Prostate gland (tissue), 2 donors: ENCODE results near the gene SLC17A1. TPM values are rescaled to one million over a fixed set of nuclear protein-coding genes. Genes with fewer than 3 reads are reported as not detected.

Experiments
- DNase-seq: peaks from one replicate; pipeline ENCODE4 v3.0.0-alpha.2; 2019; ENCODE audit warnings: low spot score
- H3K27ac ChIP-seq, 2 donors: fragments of 200-600 bp; sonication (generic); 2 replicates each; pipeline ENCODE4 v1.5.1; 2017 to 2019
- H3K27me3 ChIP-seq: fragments of 200-600 bp; sonication (generic); replicated peaks from 2 replicates; pipeline ENCODE4 v1.5.1; 2019; ENCODE audit not compliant: insufficient read depth
- H3K36me3 ChIP-seq, 2 donors: fragments of 200-600 bp; sonication (generic); 1 replicate in 1 of 2; 2 replicates in 1 of 2; pipeline versions ENCODE4 v1.5.1 to v1.8.1; 2017 to 2019
- H3K4me1 ChIP-seq: fragments of 200-600 bp; sonication (generic); replicated peaks from 2 replicates; pipeline ENCODE4 v1.5.1; 2019
- H3K4me3 ChIP-seq, 2 donors: fragments of 200-600 bp; sonication (generic); 2 replicates each; pipeline ENCODE4 v1.5.1; 2017 to 2019
- H3K9me3 ChIP-seq: fragments of 200-600 bp; sonication (generic); 2 replicates; pipeline ENCODE4 v1.5.1; 2017
- POLR2A ChIP-seq: fragments of 450-650 bp; IDR thresholded peaks from one replicate; pipeline ENCODE4 v1.6.1; 2016; ENCODE audit warnings: antibody characterized with exemption, mild to moderate bottlenecking
- POLR2AphosphoS5 ChIP-seq: sonication (generic); formaldehyde crosslinking; IDR thresholded peaks from one replicate; pipeline ENCODE4 v1.6.1; 2017; ENCODE audit warnings: antibody characterized with exemption
- WGBS: methylation state at CpG from one replicate; pipeline ENCODE4 v1.1.5; 2018; 5-methylcytosine and 5-hydroxymethylcytosine counted together
- intact Hi-C: fragments of 100-400 bp; cut with DNase I; formaldehyde crosslinking; loops from one replicate; pipeline ENCODE4 v1.14.2; 2022
- total RNA-seq, 2 donors: library from RNA; depleted of rRNA; stranded (reverse); fragments of >200 nt; gene quantifications; one replicate each; pipeline ENCODE4 v1.1.0, GENCODE V29; 2016
- TF ChIP-seq, protein P1 (sequence below), 4 experiments: fragments of 200-600 bp in 2 of 4; fragments of 450-650 bp in 2 of 4; sonication (generic) in 2 of 4; IDR thresholded peaks; 1 replicate in 3 of 4; 2 replicates in 1 of 4; pipeline ENCODE4 v1.5.1; 2016 to 2019; ENCODE audit warnings: antibody characterized with exemption in 4 of 4, mild to moderate bottlenecking in 2 of 4, moderate library complexity in 2 of 4

SLC17A1 gene
- total RNA-seq, 2 donors from 2014 or later = 0.51 TPM; not detected in 1

DNA sequence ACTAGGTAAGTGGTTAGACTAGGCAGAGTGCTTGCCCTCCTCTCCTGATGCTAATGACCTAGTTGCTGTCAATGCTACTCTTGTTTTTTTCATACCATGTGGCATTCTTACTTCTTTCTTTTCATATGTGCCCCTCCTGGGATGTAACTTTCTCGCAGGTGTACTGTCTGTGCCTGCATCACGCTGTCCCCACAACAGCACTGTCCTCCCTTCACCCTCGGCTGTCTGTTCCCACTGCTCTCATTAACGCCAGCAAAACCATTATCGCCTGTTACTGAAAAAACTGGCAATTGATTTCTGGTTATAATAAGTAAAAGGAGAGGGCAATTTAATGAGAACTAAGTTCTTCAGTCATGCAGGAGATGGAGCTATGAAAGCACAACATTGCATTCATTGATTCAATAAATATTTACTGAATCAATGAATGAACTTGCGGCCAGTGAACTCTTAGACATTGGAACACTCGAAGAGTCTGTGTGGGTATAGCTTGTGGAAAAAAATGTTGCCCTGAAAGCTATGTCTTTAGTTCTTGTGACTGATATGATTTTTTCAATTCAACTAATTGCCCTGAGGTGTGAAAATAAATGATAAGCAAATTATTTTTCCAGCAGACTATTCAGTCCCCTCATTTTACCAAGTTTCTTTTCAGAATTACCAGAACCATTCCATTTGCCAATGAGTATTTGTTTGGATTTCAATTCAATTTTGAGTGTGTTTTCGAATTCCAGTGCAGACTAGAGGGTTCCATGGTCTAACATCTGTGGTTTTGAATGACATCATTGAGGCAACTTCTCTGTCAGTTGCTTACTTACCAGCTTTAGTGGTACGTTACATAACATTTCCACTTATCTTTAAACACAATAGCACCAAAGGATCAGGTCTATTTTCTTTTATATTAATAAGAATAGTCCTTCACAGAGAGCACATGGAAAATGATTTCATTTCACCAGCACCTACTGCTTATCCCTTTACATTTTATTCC, 75.2 kb downstream of the SLC17A1 start:
- H3K27me3 ChIP-seq = no peaks in the 10 kb centered on the region
- no peak overlapping the region for H3K27ac ChIP-seq
- TF ChIP-seq POLR2AphosphoS5 (no peak), POLR2A (no peak)
- TF ChIP-seq, protein P1, sequence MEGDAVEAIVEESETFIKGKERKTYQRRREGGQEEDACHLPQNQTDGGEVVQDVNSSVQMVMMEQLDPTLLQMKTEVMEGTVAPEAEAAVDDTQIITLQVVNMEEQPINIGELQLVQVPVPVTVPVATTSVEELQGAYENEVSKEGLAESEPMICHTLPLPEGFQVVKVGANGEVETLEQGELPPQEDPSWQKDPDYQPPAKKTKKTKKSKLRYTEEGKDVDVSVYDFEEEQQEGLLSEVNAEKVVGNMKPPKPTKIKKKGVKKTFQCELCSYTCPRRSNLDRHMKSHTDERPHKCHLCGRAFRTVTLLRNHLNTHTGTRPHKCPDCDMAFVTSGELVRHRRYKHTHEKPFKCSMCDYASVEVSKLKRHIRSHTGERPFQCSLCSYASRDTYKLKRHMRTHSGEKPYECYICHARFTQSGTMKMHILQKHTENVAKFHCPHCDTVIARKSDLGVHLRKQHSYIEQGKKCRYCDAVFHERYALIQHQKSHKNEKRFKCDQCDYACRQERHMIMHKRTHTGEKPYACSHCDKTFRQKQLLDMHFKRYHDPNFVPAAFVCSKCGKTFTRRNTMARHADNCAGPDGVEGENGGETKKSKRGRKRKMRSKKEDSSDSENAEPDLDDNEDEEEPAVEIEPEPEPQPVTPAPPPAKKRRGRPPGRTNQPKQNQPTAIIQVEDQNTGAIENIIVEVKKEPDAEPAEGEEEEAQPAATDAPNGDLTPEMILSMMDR (IDR thresholded peaks at IDR 0.05) = no peak
- no peak overlapping the region for H3K4me3 ChIP-seq
- H3K4me1 ChIP-seq = no peaks in the 10 kb centered on the region
- H3K36me3 ChIP-seq = no peaks in the 10 kb centered on the region
- 93% methylated on average over 9 of the region's 9 CpGs for WGBS
- no peaks in the 10 kb centered on the region for H3K9me3 ChIP-seq
- no peak for DNase-seq
- intact Hi-C loops = no loop called here

DNA sequence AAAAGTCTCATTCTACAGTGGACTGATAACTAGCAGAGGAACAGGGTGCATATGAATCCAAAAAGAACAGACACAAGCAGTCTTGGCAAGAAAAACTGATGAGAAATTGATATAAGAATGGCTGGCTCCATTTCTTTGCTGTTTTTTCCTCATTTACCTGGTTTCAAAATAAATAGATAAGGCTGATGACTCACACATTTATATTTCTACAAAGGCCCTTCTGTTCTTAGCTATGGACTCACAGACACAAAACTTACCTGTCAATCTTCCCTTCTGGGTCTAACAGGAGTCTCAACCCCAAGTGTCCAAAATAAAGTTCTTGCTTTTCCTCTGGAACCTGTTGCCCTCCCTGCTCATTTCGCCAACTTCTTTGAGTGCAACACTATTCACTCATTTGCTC, 76.4 kb downstream of the SLC17A1 start:
- H3K9me3 ChIP-seq = no peaks in the 10 kb centered on the region
- intact Hi-C loops = no loop called here
- WGBS = 97% methylated on average over 1 of the region's 1 CpG
- no peaks in the 10 kb centered on the region for H3K27me3 ChIP-seq
- H3K27ac ChIP-seq = no peak overlapping the region
- H3K36me3 ChIP-seq = no peaks in the 10 kb centered on the region
- no peaks in the 10 kb centered on the region for H3K4me1 ChIP-seq
- no peak overlapping the region for H3K4me3 ChIP-seq
- DNase-seq = no peak
- TF ChIP-seq POLR2AphosphoS5 (no peak), POLR2A (no peak)
- TF ChIP-seq, protein P1 (IDR thresholded peaks at IDR 0.05) = no peak

DNA sequence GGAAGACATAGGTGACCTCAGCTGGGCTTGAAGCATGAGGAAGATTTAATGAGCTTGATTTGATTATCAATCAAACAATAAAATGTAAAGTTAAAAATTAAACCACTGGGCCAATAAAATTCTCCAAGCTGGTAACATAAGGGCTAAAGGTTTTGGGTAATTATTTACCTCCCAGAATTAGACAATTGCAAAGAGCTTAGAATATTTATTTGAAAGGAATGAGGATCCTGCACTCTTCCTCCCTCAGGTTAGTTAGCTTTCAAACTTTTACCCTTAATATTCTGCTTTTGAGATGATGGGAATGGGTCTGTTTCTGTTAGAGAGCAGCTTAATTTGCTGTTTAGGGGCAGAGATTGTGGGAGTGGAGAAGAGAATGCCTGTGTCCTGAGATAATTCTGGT, 77.3 kb downstream of the SLC17A1 start, which contains the start of gene SLC17A4:
Gene SLC17A4, plus strand, starts transcription at position 208 of the 400 bp plus-strand sequence. CDS start 7,221 bp downstream, outside the sequence.
- H3K9me3 ChIP-seq = no peaks in the 10 kb centered on the region
- intact Hi-C loops = no loop called here

DNA sequence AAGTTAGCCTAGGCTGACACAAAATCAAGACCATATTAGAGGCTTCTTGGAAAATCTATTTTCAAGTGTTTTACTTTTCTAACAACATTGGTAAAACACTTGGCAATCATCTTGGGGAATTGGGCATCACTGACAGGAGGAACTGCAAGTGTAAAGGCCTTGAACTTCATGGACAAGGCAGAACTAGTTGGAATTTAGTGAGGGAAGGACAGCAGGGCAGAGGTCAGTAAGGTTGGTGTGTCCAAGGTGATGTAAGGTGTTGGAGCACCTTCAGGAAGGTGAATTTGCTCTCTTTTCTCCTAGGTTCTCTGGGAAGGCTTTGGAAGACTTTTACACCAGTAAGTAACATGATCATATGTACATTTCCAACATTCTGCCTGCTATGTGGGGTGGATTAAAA, 78.8 kb downstream of the SLC17A1 start:
- Histone ChIP-seq H3K36me3 (no peaks in the 10 kb centered on the region), H3K4me1 (no peaks in the 10 kb centered on the region), H3K9me3 (no peaks in the 10 kb centered on the region), H3K27ac (no peak overlapping the region), H3K4me3 (no peak overlapping the region), H3K27me3 (no peaks in the 10 kb centered on the region)
- TF ChIP-seq POLR2AphosphoS5 (no peak), POLR2A (no peak)
- TF ChIP-seq, protein P1 (IDR thresholded peaks at IDR 0.05) = no peak
- no peak for DNase-seq
- intact Hi-C loops = no loop called here

More for the DNA sequence above, 77.3 kb downstream of the SLC17A1 start, which contains the start of gene SLC17A4:
- no peak for DNase-seq
- Histone ChIP-seq H3K4me1 (no peaks in the 10 kb centered on the region), H3K4me3 (no peak within 1 kb of the TSS), H3K27me3 (no peaks in the 10 kb centered on the region), H3K36me3 (no peaks in the 10 kb centered on the region), H3K27ac (no peak within 1 kb of the TSS)
- TF ChIP-seq POLR2A (no peak), POLR2AphosphoS5 (no peak)
- TF ChIP-seq, protein P1 (IDR thresholded peaks at IDR 0.05) = no peak
